ENCODE measurements around the gene STK35. TPM values are rescaled to one million over a fixed set of nuclear protein-coding genes. Genes with fewer than 3 reads are reported as not detected.

STK35 gene
- total and polyA plus RNA-seq, 9 of the 15 experiments (the other 6 are each of a cell fraction or from before 2014, with no cell fraction given): 1.0 to 11.0 (median 6.3) TPM

DNA sequence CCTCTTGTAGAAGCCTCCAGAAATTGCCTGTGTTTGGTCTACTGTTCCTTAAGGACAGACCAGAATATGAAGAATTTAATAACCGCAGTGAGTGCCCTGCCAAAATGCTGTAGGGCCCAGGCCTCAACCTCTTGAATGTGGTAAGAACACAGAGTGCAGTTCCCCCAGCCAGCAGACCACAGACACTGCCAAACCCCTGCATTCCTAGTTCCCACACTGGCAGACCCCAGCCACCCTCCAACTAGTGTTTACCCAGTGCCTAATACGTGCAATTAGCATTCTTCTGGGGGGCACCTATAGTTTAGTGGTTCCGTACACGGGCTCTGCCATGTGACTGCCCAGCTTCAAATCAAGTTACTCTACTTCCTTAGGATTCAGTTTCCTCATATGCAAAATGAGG is 51.7 kb downstream of the STK35 start:
- Histone ChIP-seq H3K4me2 (ENCODE audit: insufficient read depth, low read length) (no peak overlapping the region), H3K4me1 (replicated peaks in 1 of 2; ENCODE audit: control insufficient read depth in 2 of 2, insufficient read depth in 2 of 2, low read length in 2 of 2) (no peaks in the 10 kb centered on the region), H3K36me3 (ENCODE audit: control insufficient read depth, insufficient read depth, low read length) (no peaks in the 10 kb centered on the region), H3K9me3 (replicated peaks; ENCODE audit: control insufficient read depth, insufficient read depth, low read depth, low read length) (no peaks in the 10 kb centered on the region), H3K9me1 (ENCODE audit: control insufficient read depth, insufficient read depth, low read length) (no peaks in the 10 kb centered on the region), H4K20me1 (replicated peaks; ENCODE audit: control insufficient read depth, insufficient read depth, low read length) (no peaks in the 10 kb centered on the region), H3K27me3 (ENCODE audit: control insufficient read depth in 2 of 2, insufficient read depth in 2 of 2, low read length in 2 of 2) (peaks cover 0 to 6% of the 10 kb centered on the region in 2 experiments; a peak in 2 of 5 replicates), H3K4me3 (no peak overlapping the region), H2AFZ (ENCODE audit: low read depth, low read length) (no peak overlapping the region), H3K27ac (ENCODE audit: extremely low read depth, low read depth, low read length) (no peak overlapping the region), H3K9ac (ENCODE audit: insufficient read depth in 1 of 2, low read depth in 2 of 2, low read length in 2 of 2) (no peak overlapping the region), H3K79me2 (ENCODE audit: control insufficient read depth, insufficient read depth, low read length) (no peaks in the 10 kb centered on the region)
- FAIRE-seq: no peak
- WGBS (ENCODE audit: insufficient coverage, low coverage, missing lambda C conversion rate): 13% methylated on average over 4 of the region's 4 CpGs
- BruUV-seq (replicated peaks): no TSS peak
- TF ChIP-seq SMARCA5 (IDR thresholded peaks at IDR 0.05) (no peak), DPF2 (IDR thresholded peaks at IDR 0.05) (no peak), SAFB2 (IDR thresholded peaks at IDR 0.05; ENCODE audit: borderline replicate concordance, low read depth, low read length, severe bottlenecking) (no peak), WHSC1 (IDR thresholded peaks at IDR 0.05; ENCODE audit: low read length) (no peak), ZKSCAN1 (IDR thresholded peaks at IDR 0.05; ENCODE audit: low read depth, low read length) (no peak), ZBTB26 (CRISPR knock-in tag; IDR thresholded peaks at IDR 0.05) (no peak), SRSF3 (IDR thresholded peaks at IDR 0.05; ENCODE audit: insufficient read depth, low read length) (no peak), YBX1 (IDR thresholded peaks at IDR 0.05) (no peak), NR2C2 (CRISPR knock-in tag; IDR thresholded peaks at IDR 0.05) (no peak), NR2C2 (tag; IDR thresholded peaks at IDR 0.05) (no peak), ZBTB5 (IDR thresholded peaks at IDR 0.05) (no peak), NCOR1 (IDR thresholded peaks at IDR 0.05) (no peak)
- TF ChIP-seq, protein P1, sequence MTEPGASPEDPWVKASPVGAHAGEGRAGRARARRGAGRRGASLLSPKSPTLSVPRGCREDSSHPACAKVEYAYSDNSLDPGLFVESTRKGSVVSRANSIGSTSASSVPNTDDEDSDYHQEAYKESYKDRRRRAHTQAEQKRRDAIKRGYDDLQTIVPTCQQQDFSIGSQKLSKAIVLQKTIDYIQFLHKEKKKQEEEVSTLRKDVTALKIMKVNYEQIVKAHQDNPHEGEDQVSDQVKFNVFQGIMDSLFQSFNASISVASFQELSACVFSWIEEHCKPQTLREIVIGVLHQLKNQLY (CRISPR knock-in tag; conservative IDR thresholded peaks at IDR 0.05): no peak
- in situ Hi-C loops (cut with MboI): no loop called here
- intact Hi-C loops (cut with micrococcal nuclease): no loop called here
- DNase-seq (ENCODE audit: extremely low read depth in 1 of 4, low spot score in 3 of 4): no peak
- ATAC-seq: no peak
- CTCF ChIA-PET (ENCODE audit: low intra/inter-chr PET ratio): no interaction called here
- POLR2A ChIA-PET: interaction anchor here (0.5 kb wide), 1 partner anchor 500 kb away, joined by 3 read pairs; no protein-coding TSS in a partner anchor
